DND-41 (cell line): ENCODE measurements around the gene MON1A.

ENCODE experiments used
- ATAC-seq: fragments of 200-7000 bp; cut with Tn5 transposase; 3 replicates; pipeline ENCODE4 v1.9.1; 2021; ENCODE audit warnings: low read depth; ENCODE audit not compliant: insufficient read depth
- DNase-seq: peaks from one replicate; pipeline ENCODE4 v3.0.0-alpha.2; 2020
- H2AFZ ChIP-seq: 2 replicates; pipeline ENCODE4 v1.6.0; 2012; ENCODE audit warnings: low read depth, low read length
- H3K27ac ChIP-seq: 2 replicates; pipeline ENCODE4 v1.5.1; 2012; ENCODE audit warnings: low read length, inconsistent platforms
- H3K27me3 ChIP-seq: fragments of 200-600 bp; sonication (generic); 2 replicates; pipeline ENCODE4 v1.6.0; 2012; ENCODE audit warnings: low read length, mild to moderate bottlenecking, inconsistent platforms; ENCODE audit not compliant: insufficient read depth, poor library complexity
- H3K36me3 ChIP-seq: 2 replicates; pipeline ENCODE4 v1.5.1; 2012; ENCODE audit warnings: low read length, inconsistent platforms; ENCODE audit not compliant: insufficient read depth
- H3K4me1 ChIP-seq: 2 replicates; pipeline ENCODE4 v1.5.1; 2012; ENCODE audit warnings: mild to moderate bottlenecking, low read length; ENCODE audit not compliant: insufficient read depth
- H3K4me2 ChIP-seq: 2 replicates; pipeline ENCODE4 v1.6.0; 2012; ENCODE audit warnings: mild to moderate bottlenecking, moderate library complexity, low read length, inconsistent platforms; ENCODE audit not compliant: insufficient read depth
- H3K4me3 ChIP-seq, 2 experiments: fragments of 200-600 bp in 1 of 2; shearing (Covaris generic) in 1 of 2; 2 replicates each; pipeline ENCODE4 v1.5.1; 2012 to 2016; ENCODE audit warnings: inconsistent platforms in 2 of 2, low read length in 2 of 2, mild to moderate bottlenecking in 2 of 2, low read depth in 1 of 2, moderate library complexity in 1 of 2
- H3K79me2 ChIP-seq: 2 replicates; pipeline ENCODE4 v1.6.0; 2012; ENCODE audit warnings: low read length, inconsistent platforms; ENCODE audit not compliant: insufficient read depth
- H3K9ac ChIP-seq: 2 replicates; pipeline ENCODE4 v1.6.0; 2012; ENCODE audit warnings: low read depth, mild to moderate bottlenecking, inconsistent platforms, low read length, moderate library complexity
- H3K9me3 ChIP-seq: 2 replicates; pipeline ENCODE4 v1.5.1; 2012; ENCODE audit warnings: low read length, moderate library complexity, mild to moderate bottlenecking, inconsistent platforms; ENCODE audit not compliant: insufficient read depth, severe bottlenecking
- H4K20me1 ChIP-seq: 2 replicates; pipeline ENCODE4 v1.6.0; 2012; ENCODE audit warnings: low read length; ENCODE audit not compliant: insufficient read depth
- EZH2 ChIP-seq: IDR thresholded peaks from 3 replicates; pipeline ENCODE4 v1.6.1; 2012; ENCODE audit warnings: borderline replicate concordance, low read depth, mild to moderate bottlenecking, moderate library complexity, low read length, inconsistent platforms; ENCODE audit not compliant: severe bottlenecking
- TF ChIP-seq, protein P1 (sequence below): IDR thresholded peaks from 2 replicates; pipeline ENCODE4 v1.5.1; 2012; ENCODE audit warnings: borderline replicate concordance, low read length, moderate library complexity, mild to moderate bottlenecking; ENCODE audit not compliant: poor library complexity, severe bottlenecking; ENCODE audit errors: extremely low read depth

Gene MON1A

DNA sequence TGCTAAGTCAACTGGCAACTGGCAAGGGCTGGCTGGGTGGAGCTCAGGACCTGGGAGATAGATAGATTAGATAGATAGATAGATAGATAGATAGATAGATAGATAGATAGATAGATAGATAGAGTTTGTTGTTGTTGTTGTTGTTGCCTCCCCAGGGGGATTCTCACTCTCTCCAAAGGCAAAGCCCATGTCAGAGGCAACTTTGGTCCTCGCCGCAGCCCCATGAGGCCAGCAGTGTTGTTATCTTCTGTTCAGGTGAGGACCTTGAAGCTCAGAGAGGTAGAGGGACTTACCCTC lies 18.5 kb downstream of the MON1A start:
- H4K20me1 ChIP-seq = no peaks in the 10 kb centered on the region
- no peaks in the 10 kb centered on the region for H3K79me2 ChIP-seq
- H3K4me1 ChIP-seq = no peaks in the 10 kb centered on the region
- H3K4me2 ChIP-seq = no peak overlapping the region
- H3K9ac ChIP-seq = no peak overlapping the region
- no peaks in the 10 kb centered on the region for H3K9me3 ChIP-seq
- no peak overlapping the region for H2AFZ ChIP-seq
- H3K36me3 ChIP-seq = peaks cover 47% of the 10 kb centered on the region
- H3K27me3 ChIP-seq = no peaks in the 10 kb centered on the region
- H3K27ac ChIP-seq = no peak overlapping the region
- ATAC-seq (no peak), DNase-seq (no peak)
- TF ChIP-seq, protein P1, sequence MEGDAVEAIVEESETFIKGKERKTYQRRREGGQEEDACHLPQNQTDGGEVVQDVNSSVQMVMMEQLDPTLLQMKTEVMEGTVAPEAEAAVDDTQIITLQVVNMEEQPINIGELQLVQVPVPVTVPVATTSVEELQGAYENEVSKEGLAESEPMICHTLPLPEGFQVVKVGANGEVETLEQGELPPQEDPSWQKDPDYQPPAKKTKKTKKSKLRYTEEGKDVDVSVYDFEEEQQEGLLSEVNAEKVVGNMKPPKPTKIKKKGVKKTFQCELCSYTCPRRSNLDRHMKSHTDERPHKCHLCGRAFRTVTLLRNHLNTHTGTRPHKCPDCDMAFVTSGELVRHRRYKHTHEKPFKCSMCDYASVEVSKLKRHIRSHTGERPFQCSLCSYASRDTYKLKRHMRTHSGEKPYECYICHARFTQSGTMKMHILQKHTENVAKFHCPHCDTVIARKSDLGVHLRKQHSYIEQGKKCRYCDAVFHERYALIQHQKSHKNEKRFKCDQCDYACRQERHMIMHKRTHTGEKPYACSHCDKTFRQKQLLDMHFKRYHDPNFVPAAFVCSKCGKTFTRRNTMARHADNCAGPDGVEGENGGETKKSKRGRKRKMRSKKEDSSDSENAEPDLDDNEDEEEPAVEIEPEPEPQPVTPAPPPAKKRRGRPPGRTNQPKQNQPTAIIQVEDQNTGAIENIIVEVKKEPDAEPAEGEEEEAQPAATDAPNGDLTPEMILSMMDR = no peak
- TF ChIP-seq EZH2 = no peak
- H3K4me3 ChIP-seq = no peak overlapping the region

DNA sequence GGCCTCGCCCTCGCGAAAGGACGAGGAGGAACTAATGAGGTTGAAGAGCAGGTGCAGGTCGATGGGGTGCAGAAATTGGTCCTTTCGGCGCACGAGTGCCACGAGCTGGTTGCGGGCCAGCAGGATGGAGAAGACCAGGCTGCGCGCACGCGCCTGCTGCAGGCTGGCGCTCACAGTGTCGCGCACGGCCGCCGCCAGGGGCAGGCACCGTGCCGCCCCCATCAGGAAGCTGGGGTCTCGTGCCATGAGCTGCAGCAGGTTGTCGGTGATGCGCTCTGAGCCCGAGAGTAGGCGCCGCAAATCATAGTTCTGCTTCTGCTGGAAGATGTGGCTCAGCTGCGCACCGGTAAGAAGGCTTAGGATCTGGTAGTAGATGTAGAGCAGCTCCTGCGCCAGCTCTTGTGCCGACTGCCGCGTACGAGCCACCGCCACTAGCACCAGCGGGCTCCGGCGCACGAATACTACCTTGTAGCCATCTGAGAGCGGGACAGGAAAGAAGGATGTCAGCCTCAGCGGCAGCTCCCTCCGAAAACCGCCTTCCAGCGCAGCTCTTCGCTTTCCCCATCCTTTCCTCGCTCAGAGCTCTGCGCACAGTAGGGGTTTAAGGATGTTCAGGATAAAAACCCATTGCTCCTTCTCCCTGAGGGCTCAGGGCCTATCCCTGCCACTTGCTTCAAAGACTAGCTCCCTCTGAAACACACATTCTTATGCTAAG lies 19.0 kb downstream of the MON1A start:
- DNase-seq = no peak
- Histone ChIP-seq H3K27ac (no peak overlapping the region), H3K9ac (no peak overlapping the region), H2AFZ (no peak overlapping the region), H3K4me2 (no peak overlapping the region), H3K36me3 (peaks cover 47% of the 10 kb centered on the region), H3K79me2 (no peaks in the 10 kb centered on the region), H3K4me1 (no peaks in the 10 kb centered on the region), H3K4me3 (no peak overlapping the region), H4K20me1 (no peaks in the 10 kb centered on the region), H3K9me3 (no peaks in the 10 kb centered on the region), H3K27me3 (no peaks in the 10 kb centered on the region)
- TF ChIP-seq, protein P1 = no peak
- no peak for TF ChIP-seq EZH2
- no peak for ATAC-seq

DNA sequence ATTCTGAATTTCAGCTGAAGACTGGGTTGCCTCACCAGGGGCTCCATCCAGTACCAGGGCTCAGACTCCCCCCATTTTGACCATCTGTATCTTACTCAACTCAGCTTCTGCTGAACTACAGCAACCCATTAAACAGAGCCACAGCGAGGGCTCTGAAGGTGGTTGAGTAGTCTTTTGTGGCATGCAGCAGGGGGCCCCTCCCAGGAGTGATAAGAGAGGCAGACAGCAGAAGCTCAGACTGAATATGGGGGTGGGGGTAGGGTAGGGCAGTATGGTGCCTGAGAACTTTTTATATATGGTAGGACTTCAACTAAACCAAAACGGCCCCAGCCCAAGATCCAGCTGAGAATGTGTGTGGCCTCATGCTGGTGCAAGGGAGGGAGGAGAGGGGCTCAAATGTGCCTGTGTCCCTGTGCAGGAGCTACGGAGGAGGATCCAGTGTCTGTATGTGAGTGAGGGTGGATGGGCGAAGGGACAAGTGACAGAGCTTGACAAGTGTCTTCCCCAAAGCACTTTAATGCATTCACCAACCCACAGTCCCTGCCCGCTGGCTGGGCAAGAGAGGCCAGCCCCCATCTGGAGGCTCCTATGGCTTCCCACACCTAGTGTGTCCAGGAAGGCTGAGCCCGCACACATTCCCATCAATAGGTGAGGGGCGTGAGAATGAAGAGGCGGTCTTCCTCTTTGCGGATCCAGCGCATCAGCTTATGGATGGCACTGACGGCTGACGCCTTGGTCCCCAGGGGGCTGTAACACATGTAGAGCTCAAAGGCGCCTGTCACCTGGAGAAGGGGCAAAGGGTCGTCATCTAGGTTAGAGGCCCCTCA lies 21.0 kb downstream of the MON1A start:
- TF ChIP-seq, protein P1 = no peak
- no peak for TF ChIP-seq EZH2
- no peaks in the 10 kb centered on the region for H4K20me1 ChIP-seq
- H3K27me3 ChIP-seq = no peaks in the 10 kb centered on the region
- no peak overlapping the region for H3K9ac ChIP-seq
- no peaks in the 10 kb centered on the region for H3K79me2 ChIP-seq
- no peak overlapping the region for H3K4me2 ChIP-seq
- no peaks in the 10 kb centered on the region for H3K4me1 ChIP-seq
- peaks cover 47% of the 10 kb centered on the region for H3K36me3 ChIP-seq
- ATAC-seq = no peak
- no peak overlapping the region for H3K4me3 ChIP-seq
- H3K27ac ChIP-seq = no peak overlapping the region
- no peak for DNase-seq
- H2AFZ ChIP-seq = no peak overlapping the region
- H3K9me3 ChIP-seq = no peaks in the 10 kb centered on the region
